OCI-LY7 (cell line): ENCODE measurements around the gene SHPK. TPM values are rescaled to one million over a fixed set of nuclear protein-coding genes. Genes with fewer than 3 reads are reported as not detected.

ENCODE experiments used
- BruUV-seq: library from RNA; stranded (reverse); fragments of 400-500 nt; replicated peaks from 2 replicates; lab custom pipeline; 2021; lab: Mats Ljungman, UMichigan
- CTCF ChIA-PET: fragments of 300-600 bp; sonication (Branson Sonifier 250); formaldehyde crosslinking; loops from one replicate; lab custom pipeline; 2022; ENCODE audit warnings: antibody characterized with exemption; ENCODE audit not compliant: unreplicated experiment; lab: Charles Lee
- POLR2A ChIA-PET: fragments of 300-600 bp; sonication (Branson Sonifier 250); formaldehyde crosslinking; loops from one replicate; lab custom pipeline; 2022; ENCODE audit warnings: antibody characterized with exemption; lab: Charles Lee
- DNase-seq: peaks from one replicate; pipeline ENCODE4 v3.0.0-alpha.2; 2015; ENCODE audit warnings: low spot score
- H2AFZ ChIP-seq: fragments of 200-600 bp; sonication (generic), shearing (Covaris generic); 2 replicates; pipeline ENCODE4 v1.6.1; 2014; ENCODE audit warnings: mild to moderate bottlenecking, antibody characterized with exemption, low read length, moderate library complexity
- H3K27ac ChIP-seq: fragments of 200-600 bp; sonication (generic); 2 replicates; pipeline ENCODE4 v1.5.1; 2014; ENCODE audit warnings: mixed run types, low read depth, mild to moderate bottlenecking, moderate library complexity, low read length, inconsistent platforms; ENCODE audit not compliant: poor library complexity, severe bottlenecking
- H3K36me3 ChIP-seq: fragments of 200-600 bp; sonication (generic); 2 replicates; pipeline ENCODE4 v1.6.1; 2014; ENCODE audit warnings: mild to moderate bottlenecking, antibody characterized with exemption, low read length, moderate library complexity, mixed read lengths; ENCODE audit not compliant: insufficient read depth
- H3K4me1 ChIP-seq: fragments of 200-600 bp; sonication (generic); 2 replicates; pipeline ENCODE4 v1.5.1; 2014; ENCODE audit warnings: mild to moderate bottlenecking, low read length; ENCODE audit not compliant: insufficient read depth, poor library complexity, severe bottlenecking
- H3K4me2 ChIP-seq: fragments of 200-600 bp; sonication (generic); 2 replicates; pipeline ENCODE4 v1.6.1; 2014; ENCODE audit warnings: mild to moderate bottlenecking, low read length
- H3K4me3 ChIP-seq: fragments of 200-600 bp; sonication (generic); 2 replicates; pipeline ENCODE4 v1.5.1; 2014; ENCODE audit warnings: mild to moderate bottlenecking, low read depth, low read length; ENCODE audit not compliant: poor library complexity, severe bottlenecking
- H3K79me2 ChIP-seq: fragments of 200-600 bp; sonication (generic); 2 replicates; pipeline ENCODE4 v1.6.1; 2016; ENCODE audit warnings: low read depth, mild to moderate bottlenecking, low read length, moderate library complexity, mixed read lengths; ENCODE audit not compliant: insufficient read depth
- H3K9me2 ChIP-seq: fragments of 200-600 bp; sonication (generic); 2 replicates; pipeline ENCODE4 v1.6.1; 2016; ENCODE audit warnings: mild to moderate bottlenecking, low read length, mixed read lengths; ENCODE audit not compliant: insufficient read depth
- H3K9me3 ChIP-seq: fragments of 200-600 bp; sonication (generic); 2 replicates; pipeline ENCODE4 v1.6.1; 2014; ENCODE audit warnings: mild to moderate bottlenecking, mixed run types, low read length, mixed read lengths
- H4K20me1 ChIP-seq: fragments of 200-600 bp; sonication (generic); 2 replicates; pipeline ENCODE4 v1.6.1; 2014; ENCODE audit warnings: mild to moderate bottlenecking, antibody characterized with exemption, low read length, moderate library complexity, mixed read lengths; ENCODE audit not compliant: insufficient read depth
- CTCF ChIP-seq: fragments of 200-600 bp; sonication (generic); conservative IDR thresholded peaks from 2 replicates; pipeline ENCODE4 v1.5.1; 2014; ENCODE audit warnings: mild to moderate bottlenecking, antibody characterized with exemption, low read length, moderate library complexity, mixed read lengths
- EZH2phosphoT487 ChIP-seq: fragments of 200-600 bp; sonication (generic); IDR thresholded peaks from 2 replicates; pipeline ENCODE4 v1.6.1; 2018; ENCODE audit warnings: low read depth, borderline replicate concordance, mild to moderate bottlenecking, mixed run types, antibody characterized with exemption, low read length, moderate library complexity, mixed read lengths
- intact Hi-C: fragments of 100-400 bp; cut with micrococcal nuclease; formaldehyde crosslinking; loops from one replicate; pipeline ENCODE4 v1.10.0; 2022; ENCODE audit not compliant: unreplicated experiment
- total RNA-seq, 2 experiments: library from RNA; depleted of rRNA in 1 of 2; stranded (reverse); fragments of >200 nt in 1 of 2; shearing (Covaris generic) in 1 of 2; gene quantifications; 2 replicates each; pipeline ENCODE4 v1.2.3, GENCODE V29; 2014 to 2022

Gene SHPK
- total RNA-seq, 2 experiments from 2014 or later: 16.9 to 17.0 TPM

GRCh38 chr17:3639981-3640596 is 4.0 kb upstream of the SHPK start:
- no peaks in the 10 kb centered on the region for H4K20me1 ChIP-seq
- no peak for TF ChIP-seq EZH2phosphoT487
- TF ChIP-seq CTCF: peak; percentile 28; the same call in 1 of the 2 replicates
- H3K36me3 ChIP-seq: no peaks in the 10 kb centered on the region
- H3K4me3 ChIP-seq: no peak overlapping the region
- peak overlapping the region; percentile 28; the same call in 1 of the 2 replicates for H3K4me2 ChIP-seq
- H3K27ac ChIP-seq: peak overlapping the region; percentile 30
- POLR2A ChIA-PET: interaction anchor here (0.6 kb wide), 1 partner anchor 46 kb away, joined by 9 read pairs; no protein-coding TSS in a partner anchor
- CTCF ChIA-PET: no interaction called here
- no peaks in the 10 kb centered on the region for H3K9me2 ChIP-seq
- no peaks in the 10 kb centered on the region for H3K9me3 ChIP-seq
- DNase-seq: peak; percentile 51
- H3K79me2 ChIP-seq: no peaks in the 10 kb centered on the region; the same call in 1 of the 2 replicates
- H3K4me1 ChIP-seq: peaks cover 17% of the 10 kb centered on the region
- TSS peak; percentile 49 for BruUV-seq
- H2AFZ ChIP-seq: no peak overlapping the region
- intact Hi-C loops: no loop called here

GRCh38 chr17:3636908-3637373 is 891 bp upstream of the SHPK start:
- Histone ChIP-seq H3K36me3 (peaks cover 4% of the 10 kb centered on the region; the same call in 1 of the 2 replicates), H3K4me2 (peak overlapping the region; percentile 99), H3K4me1 (peaks cover 13% of the 10 kb centered on the region), H3K27ac (no peak overlapping the region), H3K79me2 (no peaks in the 10 kb centered on the region; the same call in 1 of the 2 replicates), H3K9me3 (no peaks in the 10 kb centered on the region), H3K4me3 (peak overlapping the region; percentile 90), H2AFZ (peak overlapping the region; percentile 40; the same call in 1 of the 2 replicates), H4K20me1 (no peaks in the 10 kb centered on the region), H3K9me2 (no peaks in the 10 kb centered on the region)
- CTCF ChIA-PET: interaction anchor here (0.6 to 0.8 kb wide), 2 partner anchors 34 to 72 kb away, joined by 4 read pairs; no protein-coding TSS in a partner anchor
- no peak for TF ChIP-seq EZH2phosphoT487
- no peak for TF ChIP-seq CTCF
- DNase-seq: no peak
- no TSS peak for BruUV-seq
- intact Hi-C loops: loop anchor here (1.0 kb wide), 1 partner anchor 79 kb away; no protein-coding TSS in a partner anchor
- POLR2A ChIA-PET: interaction anchor here (0.6 to 1.3 kb wide), 5 partner anchors 9 to 616 kb away, joined by 3 to 5 read pairs (median 4); no protein-coding TSS in a partner anchor
